MM.1S (cell line): ENCODE data around the gene PATL1.

Experiments
- DNase-seq: peaks from one replicate; pipeline ENCODE4 v3.0.0-alpha.2; 2015
- H2AFZ ChIP-seq: fragments of 300-600 bp; sonication (generic); 2 replicates; pipeline ENCODE4 v1.6.0; 2016; ENCODE audit warnings: antibody characterized with exemption, low read length
- H3F3A ChIP-seq: fragments of 300-600 bp; sonication (generic); 2 replicates; pipeline ENCODE4 v1.6.1; 2016; ENCODE audit warnings: mild to moderate bottlenecking, antibody characterized with exemption, low read length, moderate library complexity, mixed read lengths; ENCODE audit not compliant: insufficient read depth
- H3K27ac ChIP-seq: fragments of 300-600 bp; sonication (generic); 2 replicates; pipeline ENCODE4 v1.5.1; 2016; ENCODE audit warnings: mild to moderate bottlenecking, low read length
- H3K27me3 ChIP-seq: fragments of 300-600 bp; sonication (generic); replicated peaks from 2 replicates; pipeline ENCODE4 v1.6.0; 2016; ENCODE audit warnings: low read length; ENCODE audit not compliant: insufficient read depth
- H3K36me3 ChIP-seq: fragments of 300-600 bp; sonication (generic); replicated peaks from 2 replicates; pipeline ENCODE4 v1.6.1; 2016; ENCODE audit warnings: mild to moderate bottlenecking, low read length, mixed read lengths; ENCODE audit not compliant: insufficient read depth
- H3K4me1 ChIP-seq: fragments of 300-600 bp; sonication (generic); 2 replicates; pipeline ENCODE4 v1.6.1; 2016; ENCODE audit warnings: low read length, mixed read lengths
- H3K4me2 ChIP-seq: fragments of 300-600 bp; sonication (generic); 2 replicates; pipeline ENCODE4 v1.6.0; 2016; ENCODE audit warnings: low read depth, low read length
- H3K4me3 ChIP-seq: fragments of 300-600 bp; sonication (generic); 2 replicates; pipeline ENCODE4 v1.5.1; 2016; ENCODE audit warnings: low read length, mixed read lengths
- H3K79me2 ChIP-seq: fragments of 300-600 bp; sonication (generic); 2 replicates; pipeline ENCODE4 v1.6.1; 2016; ENCODE audit warnings: mixed run types, low read length, mixed read lengths
- H3K9ac ChIP-seq: fragments of 300-600 bp; sonication (generic); 2 replicates; pipeline ENCODE4 v1.6.1; 2016; ENCODE audit warnings: low read length, mixed read lengths
- H3K9me2 ChIP-seq: fragments of 300-600 bp; sonication (generic); replicated peaks from 2 replicates; pipeline ENCODE4 v1.6.1; 2016; ENCODE audit warnings: mild to moderate bottlenecking, low read length, mixed read lengths; ENCODE audit not compliant: insufficient read depth
- H3K9me3 ChIP-seq: fragments of 300-600 bp; sonication (generic); replicated peaks from 2 replicates; pipeline ENCODE4 v1.6.1; 2016; ENCODE audit warnings: mild to moderate bottlenecking, low read length, mixed read lengths; ENCODE audit not compliant: insufficient read depth
- H4K20me1 ChIP-seq: fragments of 300-600 bp; sonication (generic); 2 replicates; pipeline ENCODE4 v1.6.1; 2016; ENCODE audit warnings: mild to moderate bottlenecking, low read length, moderate library complexity, mixed read lengths; ENCODE audit not compliant: insufficient read depth
- EZH2 ChIP-seq: fragments of 300-600 bp; sonication (generic); optimal IDR thresholded peaks from 2 replicates; pipeline ENCODE3; 2017; ENCODE audit warnings: low read depth, mild to moderate bottlenecking, antibody characterized with exemption, low read length, mixed read lengths
- EZH2phosphoT487 ChIP-seq: fragments of 300-600 bp; sonication (generic); IDR thresholded peaks from 2 replicates; pipeline ENCODE4 v1.6.1; 2018; ENCODE audit warnings: antibody characterized with exemption, low read length
- TF ChIP-seq, protein P1 (sequence below): fragments of 300-600 bp; sonication (generic); IDR thresholded peaks from 2 replicates; pipeline ENCODE4 v1.5.1; 2016; ENCODE audit warnings: antibody characterized with exemption, low read length, mixed read lengths

Gene PATL1

DNA sequence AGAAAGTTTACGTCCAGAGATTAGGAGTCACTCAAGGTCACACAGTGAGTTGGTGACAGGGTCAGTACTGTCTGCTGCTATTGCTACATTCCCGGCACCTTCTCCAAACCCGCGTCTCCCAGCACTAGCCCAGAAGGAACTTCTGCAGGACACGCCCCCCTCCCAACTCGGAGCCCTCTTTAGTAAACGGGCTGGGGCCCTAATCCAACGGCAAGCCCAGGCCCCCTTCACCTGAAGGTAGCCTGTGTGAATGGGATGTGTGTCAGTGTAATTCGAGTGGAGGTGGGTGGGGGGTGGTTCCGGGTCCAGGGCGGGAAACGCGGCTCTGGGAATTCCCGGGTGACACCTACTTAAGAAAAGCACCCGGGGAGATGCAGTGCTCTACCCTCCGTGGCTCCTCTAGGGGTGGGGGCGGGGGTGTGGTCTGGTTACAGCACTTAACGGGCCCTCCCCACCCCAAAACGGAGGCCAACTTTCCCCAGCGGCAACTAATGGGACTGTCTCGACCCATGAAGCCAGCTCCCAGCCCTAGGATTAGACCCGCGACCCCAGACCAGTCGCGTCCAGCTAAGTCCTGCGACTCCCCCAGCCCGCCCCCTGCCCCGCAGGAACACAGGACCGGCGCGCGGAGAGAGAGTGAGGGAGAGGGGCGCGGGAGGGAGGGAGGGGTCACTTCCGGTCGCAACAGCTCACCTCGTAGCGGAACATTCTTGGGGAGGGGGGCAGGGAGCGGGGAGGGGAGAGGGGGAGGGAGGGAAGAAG is 468 bp downstream of the PATL1 start:
- DNase-seq, result peak; percentile 40
- H3K27ac ChIP-seq, result peak overlapping the region; percentile 25; the same call in 1 of the 2 replicates
- peaks cover 48% of the 10 kb centered on the region for H3K79me2 ChIP-seq
- no peaks in the 10 kb centered on the region for H3K27me3 ChIP-seq
- H3K9me2 ChIP-seq, result no peaks in the 10 kb centered on the region
- peak overlapping the region; percentile 81 for H3K9ac ChIP-seq
- peaks cover 7% of the 10 kb centered on the region; the same call in 1 of the 2 replicates for H3K36me3 ChIP-seq
- H3K4me2 ChIP-seq, result peak overlapping the region; percentile 89
- no peaks in the 10 kb centered on the region for H3K9me3 ChIP-seq
- H4K20me1 ChIP-seq, result no peaks in the 10 kb centered on the region
- TF ChIP-seq EZH2phosphoT487, result no peak
- TF ChIP-seq, protein P1, sequence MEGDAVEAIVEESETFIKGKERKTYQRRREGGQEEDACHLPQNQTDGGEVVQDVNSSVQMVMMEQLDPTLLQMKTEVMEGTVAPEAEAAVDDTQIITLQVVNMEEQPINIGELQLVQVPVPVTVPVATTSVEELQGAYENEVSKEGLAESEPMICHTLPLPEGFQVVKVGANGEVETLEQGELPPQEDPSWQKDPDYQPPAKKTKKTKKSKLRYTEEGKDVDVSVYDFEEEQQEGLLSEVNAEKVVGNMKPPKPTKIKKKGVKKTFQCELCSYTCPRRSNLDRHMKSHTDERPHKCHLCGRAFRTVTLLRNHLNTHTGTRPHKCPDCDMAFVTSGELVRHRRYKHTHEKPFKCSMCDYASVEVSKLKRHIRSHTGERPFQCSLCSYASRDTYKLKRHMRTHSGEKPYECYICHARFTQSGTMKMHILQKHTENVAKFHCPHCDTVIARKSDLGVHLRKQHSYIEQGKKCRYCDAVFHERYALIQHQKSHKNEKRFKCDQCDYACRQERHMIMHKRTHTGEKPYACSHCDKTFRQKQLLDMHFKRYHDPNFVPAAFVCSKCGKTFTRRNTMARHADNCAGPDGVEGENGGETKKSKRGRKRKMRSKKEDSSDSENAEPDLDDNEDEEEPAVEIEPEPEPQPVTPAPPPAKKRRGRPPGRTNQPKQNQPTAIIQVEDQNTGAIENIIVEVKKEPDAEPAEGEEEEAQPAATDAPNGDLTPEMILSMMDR, result peak; percentile 20
- no peaks in the 10 kb centered on the region for H3F3A ChIP-seq
- peak overlapping the region; percentile 76 for H3K4me3 ChIP-seq
- peaks cover 20% of the 10 kb centered on the region for H3K4me1 ChIP-seq
- peak overlapping the region; percentile 85 for H2AFZ ChIP-seq

DNA sequence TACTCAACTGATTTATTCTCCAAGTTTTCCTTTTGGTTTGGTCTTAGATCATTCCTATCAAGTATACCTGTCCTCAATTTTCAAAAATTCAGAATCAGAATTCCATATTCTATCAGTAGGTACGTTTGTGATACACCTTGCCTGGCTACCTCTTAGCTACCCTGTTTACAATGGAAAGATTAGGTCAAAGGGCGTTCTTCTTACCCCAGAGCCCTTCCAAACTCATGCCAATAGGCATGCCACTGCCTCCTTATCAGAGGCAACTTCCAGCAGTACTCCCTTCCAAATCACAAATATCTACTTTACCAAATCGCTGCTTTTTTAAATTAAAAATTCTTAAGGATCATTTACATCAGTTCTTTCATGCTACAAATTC is 1.0 kb downstream of the PATL1 start:
- H2AFZ ChIP-seq, result peak overlapping the region; percentile 85; the same call in 1 of the 2 replicates
- H3K27ac ChIP-seq, result no peak overlapping the region
- no peaks in the 10 kb centered on the region for H3K9me2 ChIP-seq
- no peaks in the 10 kb centered on the region for H3K9me3 ChIP-seq
- no peak for DNase-seq
- H4K20me1 ChIP-seq, result no peaks in the 10 kb centered on the region
- no peaks in the 10 kb centered on the region for H3F3A ChIP-seq
- H3K27me3 ChIP-seq, result no peaks in the 10 kb centered on the region
- peaks cover 7% of the 10 kb centered on the region; the same call in 1 of the 2 replicates for H3K36me3 ChIP-seq
- peaks cover 20% of the 10 kb centered on the region for H3K4me1 ChIP-seq
- H3K9ac ChIP-seq, result peak overlapping the region; percentile 81
- TF ChIP-seq EZH2, result no peak
- TF ChIP-seq EZH2phosphoT487, result no peak
- peaks cover 54% of the 10 kb centered on the region for H3K79me2 ChIP-seq
- H3K4me2 ChIP-seq, result peak overlapping the region; percentile 89
- peak overlapping the region; percentile 76 for H3K4me3 ChIP-seq

DNA sequence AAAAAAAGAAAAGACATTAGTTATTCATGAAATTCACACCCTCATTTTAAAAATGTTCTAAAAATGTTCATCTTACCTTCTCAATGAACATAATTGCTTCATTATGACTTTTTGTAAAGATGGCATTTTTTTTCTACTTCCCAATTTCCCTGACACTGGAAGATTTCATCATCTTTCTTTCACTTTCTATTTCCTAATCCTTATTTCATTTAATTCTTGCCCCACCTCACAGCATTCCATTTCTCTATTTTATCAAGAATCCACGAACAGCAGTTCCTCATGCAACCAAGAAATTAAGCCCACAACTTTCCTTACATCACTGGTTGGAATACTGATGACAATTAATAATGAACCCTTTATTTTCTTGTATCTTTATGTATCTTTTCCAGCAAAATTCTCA is 1.9 kb downstream of the PATL1 start:
- Histone ChIP-seq H3K27ac (no peak overlapping the region), H3K27me3 (no peaks in the 10 kb centered on the region), H3F3A (no peaks in the 10 kb centered on the region), H3K79me2 (peaks cover 62% of the 10 kb centered on the region), H3K4me3 (no peak overlapping the region), H2AFZ (no peak overlapping the region), H4K20me1 (no peaks in the 10 kb centered on the region), H3K4me2 (peak overlapping the region; percentile 89; the same call in 1 of the 2 replicates), H3K9me3 (no peaks in the 10 kb centered on the region), H3K9ac (no peak overlapping the region), H3K36me3 (peaks cover 7% of the 10 kb centered on the region; the same call in 1 of the 2 replicates), H3K4me1 (peaks cover 20% of the 10 kb centered on the region), H3K9me2 (no peaks in the 10 kb centered on the region)
- no peak for TF ChIP-seq EZH2
- no peak for DNase-seq

DNA sequence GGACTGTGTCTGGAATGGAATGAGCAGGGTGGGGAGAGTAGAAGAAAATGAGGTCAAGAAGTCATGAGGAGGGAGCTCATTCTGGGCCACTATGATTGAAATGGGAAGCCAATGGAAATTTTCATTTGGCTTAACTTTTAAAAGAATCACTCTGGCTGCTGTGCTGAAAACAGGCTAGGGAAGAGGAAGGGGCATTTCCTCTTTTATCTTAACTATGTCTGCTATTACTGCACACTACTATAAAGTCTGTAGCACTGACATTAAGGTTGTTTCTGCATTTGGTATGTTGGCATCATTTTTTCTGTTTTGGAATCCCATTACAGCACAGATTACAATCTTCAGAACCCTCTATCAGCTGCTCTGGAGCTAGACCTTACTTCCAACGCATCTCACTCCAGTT is 8.2 kb downstream of the PATL1 start:
- TF ChIP-seq EZH2 (no peak), EZH2phosphoT487 (no peak)
- TF ChIP-seq, protein P1, result no peak
- no peaks in the 10 kb centered on the region for H3K4me1 ChIP-seq
- no peaks in the 10 kb centered on the region for H3K9me3 ChIP-seq
- H3K27ac ChIP-seq, result no peak overlapping the region
- H2AFZ ChIP-seq, result no peak overlapping the region
- no peaks in the 10 kb centered on the region for H3K9me2 ChIP-seq
- H4K20me1 ChIP-seq, result 0 out of 2 replicates have a peak, but pooled peaks cover 4% of the 10 kb centered on the region
- H3K4me3 ChIP-seq, result no peak overlapping the region
- no peak overlapping the region for H3K9ac ChIP-seq
- H3K27me3 ChIP-seq, result no peaks in the 10 kb centered on the region
- H3F3A ChIP-seq, result no peaks in the 10 kb centered on the region
- no peak overlapping the region for H3K4me2 ChIP-seq
- DNase-seq, result no peak
- peaks cover 20% of the 10 kb centered on the region for H3K36me3 ChIP-seq
- H3K79me2 ChIP-seq, result peaks cover 53% of the 10 kb centered on the region
